GM12864 (cell line): ENCODE measurements around the gene NPHP4.

Experiments
- DNase-seq: peaks from one replicate; pipeline ENCODE4 v3.0.0-alpha.2; 2011; ENCODE audit warnings: low read depth
- H3K4me3 ChIP-seq: 2 replicates; pipeline ENCODE4 v1.5.1; 2011; ENCODE audit warnings: mild to moderate bottlenecking, low read depth, low read length, control low read depth
- TF ChIP-seq, protein P1 (sequence below): IDR thresholded peaks from 2 replicates; pipeline ENCODE4 v1.5.1; 2011; ENCODE audit warnings: low read depth, mild to moderate bottlenecking, moderate library complexity, low read length, control low read depth, inconsistent platforms; ENCODE audit errors: missing control alignments

NPHP4 gene

GRCh38 chr1:5969168-5969567, 23.1 kb downstream of the NPHP4 start:
- TF ChIP-seq, protein P1, sequence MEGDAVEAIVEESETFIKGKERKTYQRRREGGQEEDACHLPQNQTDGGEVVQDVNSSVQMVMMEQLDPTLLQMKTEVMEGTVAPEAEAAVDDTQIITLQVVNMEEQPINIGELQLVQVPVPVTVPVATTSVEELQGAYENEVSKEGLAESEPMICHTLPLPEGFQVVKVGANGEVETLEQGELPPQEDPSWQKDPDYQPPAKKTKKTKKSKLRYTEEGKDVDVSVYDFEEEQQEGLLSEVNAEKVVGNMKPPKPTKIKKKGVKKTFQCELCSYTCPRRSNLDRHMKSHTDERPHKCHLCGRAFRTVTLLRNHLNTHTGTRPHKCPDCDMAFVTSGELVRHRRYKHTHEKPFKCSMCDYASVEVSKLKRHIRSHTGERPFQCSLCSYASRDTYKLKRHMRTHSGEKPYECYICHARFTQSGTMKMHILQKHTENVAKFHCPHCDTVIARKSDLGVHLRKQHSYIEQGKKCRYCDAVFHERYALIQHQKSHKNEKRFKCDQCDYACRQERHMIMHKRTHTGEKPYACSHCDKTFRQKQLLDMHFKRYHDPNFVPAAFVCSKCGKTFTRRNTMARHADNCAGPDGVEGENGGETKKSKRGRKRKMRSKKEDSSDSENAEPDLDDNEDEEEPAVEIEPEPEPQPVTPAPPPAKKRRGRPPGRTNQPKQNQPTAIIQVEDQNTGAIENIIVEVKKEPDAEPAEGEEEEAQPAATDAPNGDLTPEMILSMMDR: no peak
- H3K4me3 ChIP-seq: no peak overlapping the region
- DNase-seq: no peak

GRCh38 chr1:5968161-5968736, 24.0 kb downstream of the NPHP4 start:
- TF ChIP-seq, protein P1: no peak
- no peak for DNase-seq
- H3K4me3 ChIP-seq: no peak overlapping the region

- DNase-seq: no peak
- TF ChIP-seq, protein P1: no peak
- no peak overlapping the region for H3K4me3 ChIP-seq
Observed at GRCh38 chr1:5967351-5968160, 24.7 kb downstream of the NPHP4 start.

GRCh38 chr1:5966543-5967205, 25.6 kb downstream of the NPHP4 start:
- TF ChIP-seq, protein P1: no peak
- H3K4me3 ChIP-seq: no peak overlapping the region
- no peak for DNase-seq

- H3K4me3 ChIP-seq: no peak overlapping the region
- no peak for DNase-seq
- TF ChIP-seq, protein P1: no peak
Observed at GRCh38 chr1:5965586-5966131, 26.6 kb downstream of the NPHP4 start.

GRCh38 chr1:5962265-5963105, 29.7 kb downstream of the NPHP4 start:
- DNase-seq: no peak
- H3K4me3 ChIP-seq: no peak overlapping the region
- TF ChIP-seq, protein P1: no peak
